ENCODE results near the gene SLC6A13. TPM values are rescaled to one million over a fixed set of nuclear protein-coding genes. Genes with fewer than 3 reads are reported as not detected.
"Not testable (repeated sequence)": the region's sequence is repeated elsewhere in the genome, so short reads cannot be mapped to it uniquely, and the experiment has no call there.

The SLC6A13 gene
- polyA plus RNA-seq, 1 experiment = not detected

GRCh38 chr12:218728-219590 lies 43.7 kb downstream of the SLC6A13 start:
- H3K9me3 ChIP-seq (ENCODE audit: control insufficient read depth, insufficient read depth, low read length) = no peaks in the 10 kb centered on the region
- TF ChIP-seq CTCF (IDR thresholded peaks at IDR 0.05; ENCODE audit: low read depth, low read length) = no peak
- H3K27me3 ChIP-seq (ENCODE audit: control insufficient read depth, insufficient read depth, low read length) = peaks cover 33% of the 10 kb centered on the region
- H3K4me3 ChIP-seq (ENCODE audit: low read depth, low read length) = no peak overlapping the region
- ChIA-PET CTCF (interaction anchor here (0.7 to 1.9 kb wide), 4 partner anchors 11 to 29 kb away, joined by 3 to 10 read pairs (median 5); no protein-coding TSS in a partner anchor), POLR2A (no interaction called here)
- H3K27ac ChIP-seq (ENCODE audit: low read depth, low read length) = no peak overlapping the region
- no peak for DNase-seq (ENCODE audit: low read depth, low spot score)

DNA sequence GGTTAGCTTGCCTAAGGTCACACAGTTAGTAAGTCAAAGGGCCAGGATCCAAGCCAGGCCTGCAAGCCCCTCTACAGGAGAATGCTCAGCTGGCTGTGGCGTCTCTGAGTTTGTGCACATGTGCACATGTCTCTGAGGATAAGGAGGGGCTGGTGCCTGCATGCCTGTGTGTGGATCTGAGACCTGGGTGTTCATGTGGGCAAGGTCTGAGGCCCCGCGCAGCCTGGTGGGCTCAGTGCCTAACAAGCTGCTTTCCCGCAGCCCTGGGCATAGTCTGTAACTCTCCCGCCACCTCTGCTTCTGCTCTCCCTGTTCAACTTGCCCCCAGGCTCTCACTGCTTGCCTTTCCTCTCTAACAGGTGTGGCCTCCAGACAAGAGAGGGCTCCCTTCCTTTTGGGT lies 44.4 kb downstream of the SLC6A13 start:
- CTCF ChIA-PET = no interaction called here
- Histone ChIP-seq H3K27me3 (ENCODE audit: control insufficient read depth, insufficient read depth, low read length) (peaks cover 40% of the 10 kb centered on the region), H3K9me3 (ENCODE audit: control insufficient read depth, insufficient read depth, low read length) (no peaks in the 10 kb centered on the region), H3K27ac (ENCODE audit: low read depth, low read length) (no peak overlapping the region), H3K4me3 (ENCODE audit: low read depth, low read length) (no peak overlapping the region)
- POLR2A ChIA-PET = no interaction called here
- no peak for TF ChIP-seq CTCF (IDR thresholded peaks at IDR 0.05; ENCODE audit: low read depth, low read length)
- DNase-seq (ENCODE audit: low read depth, low spot score) = no peak

- H3K27ac ChIP-seq (ENCODE audit: low read depth, low read length); POLR2A ChIA-PET; H3K4me3 ChIP-seq (ENCODE audit: low read depth, low read length); DNase-seq (ENCODE audit: low read depth, low spot score); H3K9me3 ChIP-seq (ENCODE audit: control insufficient read depth, insufficient read depth, low read length); CTCF ChIA-PET: not testable (repeated sequence)
- H3K27me3 ChIP-seq (ENCODE audit: control insufficient read depth, insufficient read depth, low read length) = peaks cover 45% of the 10 kb centered on the region
These were observed 45.6 kb downstream of the SLC6A13 start for GRCh38 chr12:217029-217428.

DNA sequence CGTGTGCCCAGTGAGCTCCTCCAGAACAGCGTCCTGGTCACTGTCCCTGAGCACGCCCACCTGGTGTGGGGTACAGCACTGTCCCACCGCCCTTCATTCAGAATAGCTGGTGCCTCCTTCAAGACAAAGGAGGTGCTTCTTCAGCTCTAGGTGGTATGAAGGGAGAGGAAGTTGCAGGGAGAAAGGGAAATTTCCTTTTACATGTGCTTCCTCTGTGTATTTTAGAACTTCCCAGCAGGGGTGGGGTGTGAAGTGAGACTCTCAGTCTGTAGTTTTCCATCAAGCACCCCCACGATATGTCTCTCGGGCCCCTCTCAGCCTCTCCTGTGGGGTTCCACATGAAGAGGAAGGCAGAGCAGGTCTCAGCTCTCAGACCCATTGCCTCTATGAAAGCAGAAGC lies 47.5 kb downstream of the SLC6A13 start:
- H3K27ac ChIP-seq (ENCODE audit: low read depth, low read length) = no peak overlapping the region
- H3K4me3 ChIP-seq (ENCODE audit: low read depth, low read length) = no peak overlapping the region
- no peaks in the 10 kb centered on the region for H3K9me3 ChIP-seq (ENCODE audit: control insufficient read depth, insufficient read depth, low read length)
- DNase-seq (ENCODE audit: low read depth, low spot score) = no peak
- TF ChIP-seq CTCF (IDR thresholded peaks at IDR 0.05; ENCODE audit: low read depth, low read length) = no peak
- POLR2A ChIA-PET = no interaction called here
- peaks cover 49% of the 10 kb centered on the region for H3K27me3 ChIP-seq (ENCODE audit: control insufficient read depth, insufficient read depth, low read length)
- CTCF ChIA-PET = no interaction called here

DNA sequence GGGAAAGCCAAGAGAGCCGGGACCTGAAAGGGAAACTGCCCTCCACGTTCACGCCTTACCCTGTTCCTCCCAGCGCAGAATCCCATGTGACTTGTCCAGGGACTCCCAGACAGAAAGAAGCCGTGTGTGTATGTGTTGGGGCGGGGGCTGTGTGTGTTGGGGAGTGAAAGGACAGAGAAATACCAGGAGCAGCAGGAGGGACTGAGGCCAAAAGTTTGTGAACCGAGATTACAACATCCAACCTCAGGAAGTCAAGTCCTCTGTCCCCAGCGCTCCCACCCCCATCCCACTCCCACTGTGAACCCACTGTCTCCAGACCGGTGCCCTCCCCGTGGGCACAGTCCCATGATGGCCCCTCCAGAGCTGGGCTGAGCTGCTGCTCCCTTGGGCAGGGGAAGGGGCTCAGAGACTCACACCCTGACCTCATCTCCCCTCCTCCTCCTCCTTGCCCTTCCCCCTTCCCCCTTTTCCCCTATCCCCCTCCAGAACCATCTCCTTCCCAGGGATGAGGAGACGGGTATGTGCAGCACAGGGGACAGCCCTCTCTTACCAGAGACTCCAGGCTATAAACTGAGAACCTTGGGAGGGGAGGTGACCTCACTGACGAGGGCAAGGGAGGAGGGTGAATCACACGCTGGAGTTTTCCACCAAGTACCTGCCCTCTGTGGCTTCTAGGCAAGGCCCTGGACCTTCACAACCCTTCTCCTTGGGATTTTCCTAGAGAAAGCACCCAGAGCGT lies 48.5 kb downstream of the SLC6A13 start, which contains the start of gene SLC6A12:
TSS of gene SLC6A12 (minus strand) at position 155 of the 739 bp plus-strand sequence. CDS start 4,171 bp downstream, outside the sequence.
- no peaks in the 10 kb centered on the region for H3K9me3 ChIP-seq (ENCODE audit: control insufficient read depth, insufficient read depth, low read length)
- CTCF ChIA-PET = no interaction called here
- no peak within 1 kb of the TSS for H3K4me3 ChIP-seq (ENCODE audit: low read depth, low read length)
- H3K27ac ChIP-seq (ENCODE audit: low read depth, low read length) = no peak within 1 kb of the TSS
- TF ChIP-seq CTCF (IDR thresholded peaks at IDR 0.05; ENCODE audit: low read depth, low read length) = no peak
- no peak for DNase-seq (ENCODE audit: low read depth, low spot score)
- peaks cover 57% of the 10 kb centered on the region for H3K27me3 ChIP-seq (ENCODE audit: control insufficient read depth, insufficient read depth, low read length)
- POLR2A ChIA-PET = no interaction called here
